Measurements from ENCODE around the gene SPATA4.

DNA sequence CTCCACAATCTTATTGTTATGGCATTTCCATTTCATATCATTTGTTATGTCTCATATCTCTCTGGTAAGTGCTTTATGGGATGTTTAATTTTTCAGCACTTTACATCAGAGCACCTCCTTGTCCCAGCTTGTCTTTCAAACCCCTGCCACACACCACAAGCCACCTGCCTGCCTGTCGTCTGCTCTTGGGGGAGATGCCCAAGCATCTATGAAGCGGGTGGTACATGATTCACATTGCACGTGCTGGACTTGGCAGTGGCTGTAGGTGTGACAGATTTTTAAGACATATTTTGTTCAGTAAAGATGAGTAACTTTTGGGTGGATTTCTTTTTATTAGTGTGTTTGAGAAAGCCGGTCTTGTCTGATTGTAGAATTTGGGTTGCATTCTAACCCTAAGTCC, 14.2 kb upstream of the SPATA4 start:
- TF ChIP-seq, protein P1, sequence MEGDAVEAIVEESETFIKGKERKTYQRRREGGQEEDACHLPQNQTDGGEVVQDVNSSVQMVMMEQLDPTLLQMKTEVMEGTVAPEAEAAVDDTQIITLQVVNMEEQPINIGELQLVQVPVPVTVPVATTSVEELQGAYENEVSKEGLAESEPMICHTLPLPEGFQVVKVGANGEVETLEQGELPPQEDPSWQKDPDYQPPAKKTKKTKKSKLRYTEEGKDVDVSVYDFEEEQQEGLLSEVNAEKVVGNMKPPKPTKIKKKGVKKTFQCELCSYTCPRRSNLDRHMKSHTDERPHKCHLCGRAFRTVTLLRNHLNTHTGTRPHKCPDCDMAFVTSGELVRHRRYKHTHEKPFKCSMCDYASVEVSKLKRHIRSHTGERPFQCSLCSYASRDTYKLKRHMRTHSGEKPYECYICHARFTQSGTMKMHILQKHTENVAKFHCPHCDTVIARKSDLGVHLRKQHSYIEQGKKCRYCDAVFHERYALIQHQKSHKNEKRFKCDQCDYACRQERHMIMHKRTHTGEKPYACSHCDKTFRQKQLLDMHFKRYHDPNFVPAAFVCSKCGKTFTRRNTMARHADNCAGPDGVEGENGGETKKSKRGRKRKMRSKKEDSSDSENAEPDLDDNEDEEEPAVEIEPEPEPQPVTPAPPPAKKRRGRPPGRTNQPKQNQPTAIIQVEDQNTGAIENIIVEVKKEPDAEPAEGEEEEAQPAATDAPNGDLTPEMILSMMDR (IDR thresholded peaks at IDR 0.05) = no peak
- TF ChIP-seq POLR2A (IDR thresholded peaks at IDR 0.05) = no peak
- TF ChIP-seq POLR2AphosphoS5 (IDR thresholded peaks at IDR 0.05; ENCODE audit: insufficient read depth in 1 of 2, low read depth in 1 of 2) = no peak

Measured in vagina (tissue), 2 donors.